B cell (primary cell): Measurements from ENCODE around the gene GMPPB. TPM values are rescaled to one million over a fixed set of nuclear protein-coding genes. Genes with fewer than 3 reads are reported as not detected.

Source experiments
- ATAC-seq: fragments of 200-7000 bp; cut with Tn5 transposase; one replicate; pipeline ENCODE4 v1.10.0; 2021; ENCODE audit warnings: low read depth, mild to moderate bottlenecking, moderate number of reproducible peaks, moderate library complexity
- CTCF ChIA-PET: fragments of 350-600 bp; sonication (Branson Sonifier 250); formaldehyde crosslinking; loops from one replicate; lab custom pipeline; 2021; ENCODE audit warnings: antibody characterized with exemption, inconsistent platforms; lab: Charles Lee
- POLR2A ChIA-PET: fragments of 350-600 bp; sonication (Branson Sonifier 250); formaldehyde crosslinking; loops from one replicate; lab custom pipeline; 2021; ENCODE audit warnings: antibody characterized with exemption; lab: Charles Lee
- DNase-seq: peaks from one replicate; pipeline ENCODE4 v3.0.0; 2013
- H2AFZ ChIP-seq: 2 replicates; pipeline ENCODE4 v1.6.1; 2012; ENCODE audit warnings: mild to moderate bottlenecking, low read depth, low read length; ENCODE audit not compliant: insufficient read depth, poor library complexity, severe bottlenecking
- H3K27ac ChIP-seq, 2 donors: 1 replicate in 1 of 2; 2 replicates in 1 of 2; pipeline ENCODE4 v1.5.1; 2012 to 2013; ENCODE audit warnings: low read length in 2 of 2, mild to moderate bottlenecking in 2 of 2, moderate library complexity in 1 of 2
- H3K27me3 ChIP-seq, 4 experiments: fragments of 200-600 bp in 1 of 4; sonication (generic) in 1 of 4; replicated peaks in 1 of 4; 1 replicate in 2 of 4; 2 replicates in 2 of 4; pipeline versions ENCODE4 v1.6.1 to v1.7.0; 2013 to 2016; ENCODE audit warnings: low read length in 3 of 4, mild to moderate bottlenecking in 2 of 4, mixed read lengths in 1 of 4, moderate library complexity in 1 of 4; ENCODE audit not compliant: insufficient read depth in 4 of 4, control insufficient read depth in 3 of 4; ENCODE audit errors: control extremely low read depth in 1 of 4
- H3K36me3 ChIP-seq, 2 experiments: replicated peaks in 1 of 2; 1 replicate in 1 of 2; 2 replicates in 1 of 2; pipeline versions ENCODE4 v1.6.1 to v1.7.1; 2013; ENCODE audit warnings: low read length in 1 of 2; ENCODE audit not compliant: insufficient read depth in 2 of 2, control insufficient read depth in 1 of 2; ENCODE audit errors: control extremely low read depth in 1 of 2, extremely low read depth in 1 of 2
- H3K4me1 ChIP-seq, 2 donors: fragments of 200-600 bp in 1 of 2; sonication (generic) in 1 of 2; 1 replicate in 1 of 2; 2 replicates in 1 of 2; pipeline versions ENCODE4 v1.5.1 to v1.6.1; 2013 to 2017; ENCODE audit warnings: low read length in 2 of 2; ENCODE audit not compliant: control insufficient read depth in 2 of 2, insufficient read depth in 2 of 2
- H3K4me2 ChIP-seq: replicated peaks from 2 replicates; pipeline ENCODE3; 2012; ENCODE audit warnings: mild to moderate bottlenecking, low read depth, low read length; ENCODE audit not compliant: poor library complexity, severe bottlenecking
- H3K4me3 ChIP-seq, 5 experiments: fragments of 200-600 bp in 1 of 5; sonication (generic) in 1 of 5; 1 replicate in 3 of 5; 2 replicates in 2 of 5; pipeline versions ENCODE4 v1.5.1 to v1.7.0; 2011 to 2016; ENCODE audit warnings: low read length in 4 of 5, mild to moderate bottlenecking in 4 of 5, low read depth in 2 of 5, control low read depth in 1 of 5, moderate library complexity in 1 of 5; ENCODE audit not compliant: insufficient read depth in 1 of 5; ENCODE audit errors: control extremely low read depth in 1 of 5, extremely low read depth in 1 of 5
- H3K79me2 ChIP-seq: fragments of 200-600 bp; sonication (generic); one replicate; pipeline ENCODE4 v1.6.0; 2016; ENCODE audit warnings: low read length; ENCODE audit not compliant: control insufficient read depth, insufficient read depth
- H3K9ac ChIP-seq: fragments of 200-600 bp; sonication (generic); 2 replicates; pipeline ENCODE4 v1.6.1; 2017; ENCODE audit warnings: mild to moderate bottlenecking, low read length, moderate library complexity
- H3K9me3 ChIP-seq, 3 donors: one replicate each; pipeline versions ENCODE4 v1.6.1 to v1.7.1; 2013; ENCODE audit warnings: low read length in 2 of 3; ENCODE audit not compliant: control insufficient read depth in 2 of 3, insufficient read depth in 1 of 3; ENCODE audit errors: control extremely low read depth in 1 of 3
- H4K20me1 ChIP-seq: 2 replicates; pipeline ENCODE4 v1.6.0; 2012; ENCODE audit warnings: mild to moderate bottlenecking, low read length; ENCODE audit not compliant: insufficient read depth, control insufficient read depth, poor library complexity, severe bottlenecking
- H3K27ac Mint-ChIP-seq: one replicate; pipeline ENCODE4 v1.8.0; 2021; ENCODE audit warnings: mixed read lengths
- H3K27me3 Mint-ChIP-seq: one replicate; pipeline ENCODE4 v1.8.0; 2021; ENCODE audit warnings: mixed read lengths
- H3K4me1 Mint-ChIP-seq: one replicate; pipeline ENCODE4 v1.8.0; 2021; ENCODE audit warnings: mixed read lengths
- H3K4me3 Mint-ChIP-seq: one replicate; pipeline ENCODE4 v1.8.0; 2021; ENCODE audit warnings: mixed read lengths
- H3K9me3 Mint-ChIP-seq: one replicate; pipeline ENCODE4 v1.8.0; 2022; ENCODE audit warnings: mixed read lengths; ENCODE audit not compliant: insufficient read depth
- EZH2 ChIP-seq: IDR thresholded peaks from 2 replicates; pipeline ENCODE4 v1.6.1; 2012; ENCODE audit warnings: borderline replicate concordance, low read depth, mild to moderate bottlenecking, moderate library complexity, low read length; ENCODE audit not compliant: insufficient read depth, poor library complexity, severe bottlenecking
- WGBS: methylation state at CpG from one replicate; pipeline ENCODE4 v1.1.5; 2013; ENCODE audit warnings: missing lambda C conversion rate; ENCODE audit not compliant: insufficient coverage; 5-methylcytosine and 5-hydroxymethylcytosine counted together
- intact Hi-C: fragments of 100-400 bp; cut with micrococcal nuclease; formaldehyde crosslinking; loops from one replicate; pipeline ENCODE4 v1.10.0; 2022
- polyA plus RNA-seq: library from polyadenylated mRNA; depleted of rRNA; stranded (reverse); fragments of >200 nt; gene quantifications from 2 replicates; pipeline ENCODE4 v1.2.3, GENCODE V29; 2012
- total RNA-seq, 2 donors: library from RNA; stranded (reverse); fragments of 120-200 nt in 1 of 2; gene quantifications; 1 replicate in 1 of 2; 2 replicates in 1 of 2; pipeline versions ENCODE4 v1.2.3 to v1.2.4, GENCODE V29; 2013 to 2022
- TF ChIP-seq, protein P1 (sequence below): fragments of 200-600 bp; IDR thresholded peaks from one replicate; pipeline ENCODE4 v1.8.0; 2022; ENCODE audit warnings: antibody characterized with exemption, mild to moderate bottlenecking

The GMPPB gene
- total and polyA plus RNA-seq, 2 donors (not counting 1 experiment from before 2014, with no cell fraction given): 31.4 to 32.5 TPM

DNA sequence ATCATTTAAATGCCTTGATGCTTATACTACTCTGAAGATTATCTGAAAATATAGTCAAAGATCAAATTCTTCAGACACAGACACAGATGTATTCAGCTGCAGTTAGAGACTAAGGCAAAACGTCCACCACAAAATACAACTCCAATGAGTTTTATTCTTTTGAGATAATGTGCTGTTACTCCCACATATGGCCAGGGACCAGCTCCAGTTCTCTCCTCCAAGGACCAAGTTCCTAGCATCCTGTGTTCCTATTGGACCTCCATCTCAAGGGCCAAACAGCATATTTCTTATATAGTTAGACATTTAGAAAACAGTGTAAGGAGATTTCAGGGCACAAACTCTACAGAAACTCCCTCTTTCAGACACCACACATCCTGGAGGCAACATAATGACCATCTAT, 35.5 kb upstream of the GMPPB start:
- Histone ChIP-seq H3K79me2 (peaks cover 98% of the 10 kb centered on the region), H3K27me3 (no peaks in the 10 kb centered on the region), H2AFZ (no peak overlapping the region), H3K27ac (no peak overlapping the region), H3K9me3 (no peaks in the 10 kb centered on the region), H3K36me3 (peaks cover 4 to 14% of the 10 kb centered on the region in 2 experiments), H3K4me3 (no peak overlapping the region), H3K4me2 (no peak overlapping the region), H3K4me1 (peaks cover 0 to 4% of the 10 kb centered on the region in 2 donors), H3K9ac (no peak overlapping the region), H4K20me1 (peaks cover 85% of the 10 kb centered on the region)
- CTCF ChIA-PET: no interaction called here
- intact Hi-C loops: no loop called here
- H3K4me3 Mint-ChIP-seq: no peak overlapping the region
- no peak for DNase-seq
- TF ChIP-seq, protein P1, sequence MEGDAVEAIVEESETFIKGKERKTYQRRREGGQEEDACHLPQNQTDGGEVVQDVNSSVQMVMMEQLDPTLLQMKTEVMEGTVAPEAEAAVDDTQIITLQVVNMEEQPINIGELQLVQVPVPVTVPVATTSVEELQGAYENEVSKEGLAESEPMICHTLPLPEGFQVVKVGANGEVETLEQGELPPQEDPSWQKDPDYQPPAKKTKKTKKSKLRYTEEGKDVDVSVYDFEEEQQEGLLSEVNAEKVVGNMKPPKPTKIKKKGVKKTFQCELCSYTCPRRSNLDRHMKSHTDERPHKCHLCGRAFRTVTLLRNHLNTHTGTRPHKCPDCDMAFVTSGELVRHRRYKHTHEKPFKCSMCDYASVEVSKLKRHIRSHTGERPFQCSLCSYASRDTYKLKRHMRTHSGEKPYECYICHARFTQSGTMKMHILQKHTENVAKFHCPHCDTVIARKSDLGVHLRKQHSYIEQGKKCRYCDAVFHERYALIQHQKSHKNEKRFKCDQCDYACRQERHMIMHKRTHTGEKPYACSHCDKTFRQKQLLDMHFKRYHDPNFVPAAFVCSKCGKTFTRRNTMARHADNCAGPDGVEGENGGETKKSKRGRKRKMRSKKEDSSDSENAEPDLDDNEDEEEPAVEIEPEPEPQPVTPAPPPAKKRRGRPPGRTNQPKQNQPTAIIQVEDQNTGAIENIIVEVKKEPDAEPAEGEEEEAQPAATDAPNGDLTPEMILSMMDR: no peak
- no peak for TF ChIP-seq EZH2
- peaks cover 25% of the 10 kb centered on the region for H3K4me1 Mint-ChIP-seq
- no peak overlapping the region for H3K27ac Mint-ChIP-seq
- POLR2A ChIA-PET: no interaction called here
- no peaks in the 10 kb centered on the region for H3K9me3 Mint-ChIP-seq
- WGBS: no CpG with 5 or more reads among the region's 1 CpG
- no peaks in the 10 kb centered on the region for H3K27me3 Mint-ChIP-seq
- ATAC-seq: no peak

DNA sequence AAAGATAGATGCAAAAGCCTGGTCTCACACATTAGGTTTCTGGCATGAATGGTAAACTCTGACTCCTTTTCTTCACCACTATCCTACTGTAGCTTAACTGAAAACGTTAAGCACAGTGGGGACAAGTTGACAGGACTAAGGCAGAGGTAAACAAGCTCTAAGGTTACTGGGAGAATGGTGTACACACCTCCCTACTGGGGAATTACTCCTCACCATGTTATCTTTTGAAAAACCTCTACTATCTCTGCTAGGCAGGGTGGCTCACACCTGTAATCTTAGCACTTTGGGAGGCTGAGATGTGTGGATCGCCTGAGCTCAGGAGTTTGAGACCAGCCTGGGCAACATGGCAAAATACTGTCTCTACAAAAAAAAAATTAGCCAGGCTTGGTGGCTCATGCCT, 33.4 kb upstream of the GMPPB start:
- ChIA-PET POLR2A (no interaction called here), CTCF (no interaction called here)
- peaks cover 100% of the 10 kb centered on the region for H3K79me2 ChIP-seq

More for the DNA sequence above, 33.4 kb upstream of the GMPPB start:
- Histone ChIP-seq H3K36me3 (peaks cover 5 to 17% of the 10 kb centered on the region in 2 experiments), H3K4me1 (peaks cover 0 to 4% of the 10 kb centered on the region in 2 donors), H4K20me1 (peaks cover 90% of the 10 kb centered on the region), H3K4me3 (no peak overlapping the region), H3K27ac (no peak overlapping the region), H3K9me3 (no peaks in the 10 kb centered on the region), H3K9ac (no peak overlapping the region), H3K4me2 (no peak overlapping the region), H3K27me3 (no peaks in the 10 kb centered on the region), H2AFZ (no peak overlapping the region)
- intact Hi-C loops: no loop called here
- no peak overlapping the region for H3K4me3 Mint-ChIP-seq
- DNase-seq (no peak), ATAC-seq (no peak)
- TF ChIP-seq, protein P1: no peak
- no peak for TF ChIP-seq EZH2
- H3K9me3 Mint-ChIP-seq: no peaks in the 10 kb centered on the region
- no CpG with 5 or more reads among the region's 2 CpGs for WGBS
- H3K27me3 Mint-ChIP-seq: no peaks in the 10 kb centered on the region
- H3K27ac Mint-ChIP-seq: no peak overlapping the region
- peaks cover 32% of the 10 kb centered on the region for H3K4me1 Mint-ChIP-seq
